GM18517 (cell line): ENCODE data around the gene PTPRF.

ENCODE experiments used
- ATAC-seq: cut with Tn5 transposase; IDR thresholded peaks from one replicate; pipeline ENCODE4 v1.9.1; 2021; ENCODE audit warnings: mild to moderate bottlenecking, moderate library complexity; ENCODE audit not compliant: unreplicated experiment

Gene PTPRF

GRCh38 chr1:43512681-43513080 lies 18.0 kb upstream of the PTPRF start:
- no peak for ATAC-seq

DNA sequence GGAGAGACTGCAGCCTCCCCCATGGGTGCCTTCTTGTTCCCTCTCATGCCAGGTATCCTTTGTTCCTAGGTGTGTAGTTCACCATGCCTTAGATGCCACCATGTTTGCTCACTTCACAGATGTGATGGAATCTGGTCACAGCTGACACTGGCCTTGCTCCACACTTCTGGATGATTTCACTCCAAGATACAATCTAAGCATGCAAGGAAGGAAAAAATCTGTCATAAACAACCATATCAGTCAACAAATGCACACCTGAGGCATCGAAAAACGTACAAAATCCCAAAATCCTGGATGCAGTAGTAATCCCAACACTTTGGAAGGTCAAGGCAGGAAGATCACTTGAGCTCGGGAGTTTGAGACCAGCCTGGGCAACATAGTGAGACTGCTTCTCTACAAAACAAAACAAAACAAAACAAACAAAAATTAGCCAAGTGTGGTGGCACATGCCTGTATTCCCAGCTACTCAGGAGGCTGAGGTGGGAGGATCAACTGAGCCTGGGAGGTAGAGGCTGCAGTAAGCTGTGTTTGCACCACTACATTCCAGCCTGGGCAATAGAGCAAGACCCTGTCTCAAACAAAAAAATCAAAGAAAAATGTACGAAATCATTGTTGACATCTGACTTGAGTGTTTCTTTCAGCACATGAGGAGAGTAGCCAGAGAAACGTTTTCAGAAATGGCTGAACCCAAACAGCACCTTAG lies 17.1 kb upstream of the PTPRF start:
- ATAC-seq = no peak

- ATAC-seq = no peak
These were observed 11.6 kb upstream of the PTPRF start for GRCh38 chr1:43518935-43519686.

- ATAC-seq = no peak
These were observed 10.4 kb upstream of the PTPRF start for GRCh38 chr1:43520100-43520778.

GRCh38 chr1:43521078-43521477 lies 9.6 kb upstream of the PTPRF start:
- no peak for ATAC-seq

GRCh38 chr1:43521756-43522155 lies 8.9 kb upstream of the PTPRF start:
- ATAC-seq = no peak

GRCh38 chr1:43522431-43522775 lies 8.3 kb upstream of the PTPRF start:
- no peak for ATAC-seq

- ATAC-seq = no peak
These were observed 7.8 kb upstream of the PTPRF start for GRCh38 chr1:43522776-43523480.

DNA sequence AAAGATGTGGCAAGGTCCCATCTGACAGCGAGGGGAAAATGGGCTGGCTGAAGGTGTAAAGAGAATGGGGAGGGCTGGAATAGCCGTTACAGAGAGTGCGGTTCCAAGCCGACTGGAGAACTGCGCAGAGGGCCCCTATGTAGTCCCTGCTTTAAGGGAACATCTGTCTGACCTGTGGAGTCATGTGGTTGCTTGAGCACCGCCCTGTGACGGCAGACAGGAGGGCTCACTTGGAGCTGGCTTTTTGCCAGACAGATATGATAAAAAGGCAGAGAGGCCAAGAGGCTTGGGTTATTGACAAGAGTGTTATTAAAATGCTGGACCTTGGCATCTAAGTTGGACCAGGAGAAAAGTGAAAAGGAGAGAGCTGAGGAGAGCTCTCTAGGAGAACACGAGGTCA lies 5.9 kb upstream of the PTPRF start:
- no peak for ATAC-seq

DNA sequence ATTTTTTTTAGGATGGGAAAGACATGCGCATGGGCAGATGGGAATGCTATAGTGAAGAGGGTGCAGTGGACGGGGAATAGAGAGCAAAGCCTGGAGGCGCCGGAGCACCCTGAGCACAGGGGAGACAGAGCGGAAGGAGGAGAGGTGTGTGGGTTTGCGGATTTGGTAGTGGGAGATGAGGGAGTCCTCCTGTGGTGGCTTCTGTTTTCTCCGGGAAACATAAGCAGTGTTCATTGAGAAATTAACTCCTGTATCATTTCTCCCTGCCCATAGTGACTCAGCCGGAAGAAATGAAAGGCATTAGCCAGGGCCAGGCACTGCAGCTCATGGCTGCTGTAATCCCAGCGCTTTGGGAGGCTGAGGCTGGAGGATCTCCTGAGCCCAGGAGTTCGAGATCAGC lies 4.7 kb upstream of the PTPRF start:
- ATAC-seq = no peak

DNA sequence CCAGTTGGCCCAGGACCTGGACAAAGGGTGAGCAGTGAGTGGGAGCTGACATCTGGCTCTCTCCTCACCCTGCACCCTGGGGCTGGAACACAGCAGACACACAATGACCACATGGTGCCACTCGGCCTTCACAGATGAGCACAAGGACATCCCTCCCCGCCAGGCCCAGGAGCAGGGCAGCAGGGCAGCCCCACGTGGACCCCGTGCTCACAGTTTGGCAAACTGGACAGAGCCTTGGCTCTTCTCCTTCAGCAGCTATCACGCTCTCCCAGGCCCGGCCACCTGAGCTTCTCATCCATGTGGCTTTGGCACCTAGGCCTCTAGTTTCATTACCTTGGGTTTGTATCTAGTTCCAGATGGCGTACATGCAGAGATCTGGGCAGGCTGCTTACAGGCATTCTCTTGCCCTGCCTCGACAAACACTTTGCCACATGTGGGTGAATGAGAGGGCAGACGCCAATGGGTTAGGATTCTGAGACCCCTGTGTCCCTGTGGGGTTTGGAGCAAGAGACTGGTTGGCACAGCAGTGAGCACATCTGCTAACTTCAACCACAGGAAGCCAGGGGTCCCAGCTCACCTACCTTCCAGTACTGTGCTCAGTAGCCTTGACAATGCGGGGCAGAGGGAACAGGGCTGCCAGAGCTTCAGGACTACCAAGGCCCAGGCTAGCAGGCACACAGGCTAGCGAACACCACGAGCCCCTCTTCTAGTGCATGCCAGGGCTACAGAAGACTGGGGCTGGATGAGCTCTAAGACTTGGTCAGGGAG lies 3.4 kb upstream of the PTPRF start:
- no peak for ATAC-seq

DNA sequence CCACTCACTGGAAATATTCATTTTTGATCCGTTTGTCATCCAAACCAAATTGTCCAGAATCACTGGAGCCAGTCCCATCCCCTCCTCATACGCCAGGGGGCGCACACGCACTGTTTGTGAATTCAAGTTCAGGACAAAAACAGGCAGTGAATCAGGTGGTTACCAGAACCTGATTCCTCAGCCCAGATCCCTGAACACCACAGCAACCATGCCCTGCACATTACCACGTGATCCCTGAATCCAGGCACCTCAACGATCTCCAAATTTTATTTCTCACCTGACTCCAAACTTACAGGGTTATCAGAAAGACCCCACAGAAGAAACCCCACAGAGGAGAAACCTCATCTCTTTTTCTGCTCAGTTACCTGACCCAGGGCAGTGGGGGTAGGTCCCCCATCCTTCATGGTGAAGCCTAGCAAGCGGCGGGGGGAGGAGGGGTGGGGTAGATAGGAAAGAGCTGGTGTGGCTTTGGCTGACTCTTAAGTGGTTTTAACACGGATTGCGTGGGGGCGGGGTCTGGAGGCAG lies 1.4 kb upstream of the PTPRF start:
- no peak for ATAC-seq

- no peak for ATAC-seq
These were observed 623 bp downstream of the PTPRF start for GRCh38 chr1:43531107-43531905.

GRCh38 chr1:43531906-43532584 lies 1.4 kb downstream of the PTPRF start:
- ATAC-seq = no peak

- no peak for ATAC-seq
These were observed 2.0 kb downstream of the PTPRF start for GRCh38 chr1:43532716-43533115.

GRCh38 chr1:43533584-43533983 lies 2.9 kb downstream of the PTPRF start:
- no peak for ATAC-seq

GRCh38 chr1:43534256-43534655 lies 3.6 kb downstream of the PTPRF start:
- no peak for ATAC-seq

DNA sequence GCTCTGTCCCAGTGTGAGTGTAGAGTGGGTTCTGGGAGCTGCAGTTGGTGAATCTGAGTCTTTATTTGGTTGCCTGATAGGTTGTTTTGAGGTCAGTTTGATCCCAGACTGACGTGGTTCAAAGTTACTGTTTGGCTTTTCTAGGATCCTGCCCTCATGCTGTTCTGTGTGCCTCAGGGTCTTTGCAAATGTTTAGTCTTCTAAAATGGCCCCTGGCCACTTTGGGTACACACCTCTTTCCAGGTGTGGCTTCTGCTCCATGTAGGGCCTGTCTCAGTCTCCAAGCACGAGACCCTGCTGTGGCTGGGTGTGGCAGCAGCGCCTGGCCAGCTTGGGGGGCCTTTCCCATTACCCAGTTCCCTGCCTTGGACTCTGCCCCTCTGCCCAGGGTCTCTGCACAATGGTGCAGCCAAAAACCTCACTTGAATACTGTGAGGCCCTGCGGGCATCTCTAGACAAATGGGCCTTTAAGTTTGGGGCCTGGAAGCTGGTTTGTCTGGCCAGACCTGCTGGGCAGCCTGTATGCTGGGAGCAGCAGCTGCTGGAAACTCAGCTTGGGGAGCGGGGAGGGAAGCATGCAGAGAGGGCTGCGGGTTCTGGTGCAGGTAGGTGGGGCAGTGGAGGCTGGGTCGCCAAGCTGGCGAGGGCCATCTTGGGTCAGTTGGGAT lies 5.6 kb downstream of the PTPRF start:
- no peak for ATAC-seq
